ENCODE data around the gene SUGCT. TPM values are rescaled to one million over a fixed set of nuclear protein-coding genes. Genes with fewer than 3 reads are reported as not detected.

Gene SUGCT
- total RNA-seq, 1 donor from 2014 or later: 11.9 TPM

- Mint-ChIP-seq H3K36me3 (ENCODE audit: unreplicated experiment) (peaks cover 7% of the 10 kb centered on the region), H3K27me3 (ENCODE audit: unreplicated experiment) (no peaks in the 10 kb centered on the region), H3K27ac (ENCODE audit: unreplicated experiment) (peak overlapping the region; percentile 25), H3K4me1 (ENCODE audit: unreplicated experiment) (peaks cover 20% of the 10 kb centered on the region), H3K4me3 (ENCODE audit: unreplicated experiment) (no peak overlapping the region), H3K9me3 (ENCODE audit: unreplicated experiment) (peaks cover 3% of the 10 kb centered on the region)
- TF ChIP-seq CTCF (IDR thresholded peaks at IDR 0.05): no peak
- DNase-seq (ENCODE audit: extremely low spot score, unreplicated experiment): no peak
Observed at GRCh38 chr7:40499718-40500117, 364.9 kb downstream of the SUGCT start.

- peak overlapping the region; percentile 25 for H3K27ac Mint-ChIP-seq (ENCODE audit: unreplicated experiment)
- no peak for TF ChIP-seq CTCF (IDR thresholded peaks at IDR 0.05)
- DNase-seq (ENCODE audit: extremely low spot score, unreplicated experiment): no peak
- no peaks in the 10 kb centered on the region for H3K27me3 Mint-ChIP-seq (ENCODE audit: unreplicated experiment)
- H3K9me3 Mint-ChIP-seq (ENCODE audit: unreplicated experiment): peaks cover 3% of the 10 kb centered on the region
- H3K4me1 Mint-ChIP-seq (ENCODE audit: unreplicated experiment): peaks cover 20% of the 10 kb centered on the region
- no peak overlapping the region for H3K4me3 Mint-ChIP-seq (ENCODE audit: unreplicated experiment)
- peaks cover 5% of the 10 kb centered on the region for H3K36me3 Mint-ChIP-seq (ENCODE audit: unreplicated experiment)
Observed at GRCh38 chr7:40500219-40500618, 365.4 kb downstream of the SUGCT start.

GRCh38 chr7:40502359-40502758 lies 367.6 kb downstream of the SUGCT start:
- TF ChIP-seq CTCF (IDR thresholded peaks at IDR 0.05): no peak
- H3K27me3 Mint-ChIP-seq (ENCODE audit: unreplicated experiment): no peaks in the 10 kb centered on the region
- no peak for DNase-seq (ENCODE audit: extremely low spot score, unreplicated experiment)
- no peak overlapping the region for H3K4me3 Mint-ChIP-seq (ENCODE audit: unreplicated experiment)
- no peak overlapping the region for H3K27ac Mint-ChIP-seq (ENCODE audit: unreplicated experiment)
- H3K36me3 Mint-ChIP-seq (ENCODE audit: unreplicated experiment): peaks cover 18% of the 10 kb centered on the region
- peaks cover 19% of the 10 kb centered on the region for H3K9me3 Mint-ChIP-seq (ENCODE audit: unreplicated experiment)
- peaks cover 20% of the 10 kb centered on the region for H3K4me1 Mint-ChIP-seq (ENCODE audit: unreplicated experiment)

- no peak overlapping the region for H3K4me3 Mint-ChIP-seq (ENCODE audit: unreplicated experiment)
- no peaks in the 10 kb centered on the region for H3K4me1 Mint-ChIP-seq (ENCODE audit: unreplicated experiment)
- no peak overlapping the region for H3K27ac Mint-ChIP-seq (ENCODE audit: unreplicated experiment)
- DNase-seq (ENCODE audit: extremely low spot score, unreplicated experiment): no peak
- no peak for TF ChIP-seq CTCF (IDR thresholded peaks at IDR 0.05)
- peaks cover 19% of the 10 kb centered on the region for H3K9me3 Mint-ChIP-seq (ENCODE audit: unreplicated experiment)
- H3K27me3 Mint-ChIP-seq (ENCODE audit: unreplicated experiment): no peaks in the 10 kb centered on the region
- peaks cover 24% of the 10 kb centered on the region for H3K36me3 Mint-ChIP-seq (ENCODE audit: unreplicated experiment)
Observed at GRCh38 chr7:40506158-40506557, 371.4 kb downstream of the SUGCT start.

- peaks cover 19% of the 10 kb centered on the region for H3K9me3 Mint-ChIP-seq (ENCODE audit: unreplicated experiment)
- peaks cover 24% of the 10 kb centered on the region for H3K36me3 Mint-ChIP-seq (ENCODE audit: unreplicated experiment)
- no peak overlapping the region for H3K27ac Mint-ChIP-seq (ENCODE audit: unreplicated experiment)
- no peaks in the 10 kb centered on the region for H3K4me1 Mint-ChIP-seq (ENCODE audit: unreplicated experiment)
- no peaks in the 10 kb centered on the region for H3K27me3 Mint-ChIP-seq (ENCODE audit: unreplicated experiment)
- TF ChIP-seq CTCF (IDR thresholded peaks at IDR 0.05): no peak
- no peak overlapping the region for H3K4me3 Mint-ChIP-seq (ENCODE audit: unreplicated experiment)
- DNase-seq (ENCODE audit: extremely low spot score, unreplicated experiment): no peak
Observed at GRCh38 chr7:40507166-40507565, 372.4 kb downstream of the SUGCT start.

Data from osteocyte (in vitro differentiated cells).